ENCODE data around the gene LILRB3. TPM values are rescaled to one million over a fixed set of nuclear protein-coding genes. Genes with fewer than 3 reads are reported as not detected.
A peak's percentile ranks its signal among the peaks of the same experiment; 100 is the strongest.
"Not testable (repeated sequence)": the region's sequence is repeated elsewhere in the genome, so short reads cannot be mapped to it uniquely, and the experiment has no call there.

LILRB3 gene
- total and polyA plus RNA-seq, 4 donors, result 23.0 to 282 (median 57.2) TPM

DNA sequence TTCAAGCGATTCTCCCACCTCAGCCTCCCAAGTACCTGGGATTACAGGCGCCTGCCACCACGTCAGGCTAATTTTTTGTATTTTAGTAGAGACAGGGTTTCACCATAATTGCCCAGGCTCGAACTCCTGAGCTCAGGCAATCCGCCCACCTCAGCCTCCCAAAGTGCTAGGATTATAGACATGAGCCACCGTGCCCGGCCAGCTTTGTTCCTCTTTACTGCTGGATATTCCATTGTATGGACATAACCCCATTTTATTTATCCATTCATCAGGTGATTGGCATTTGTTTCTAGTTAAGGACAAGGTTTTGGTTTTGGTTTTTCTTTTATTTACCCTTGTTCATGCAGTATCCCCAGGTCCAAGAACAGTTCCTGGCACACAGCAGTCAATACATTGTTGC lies 26.3 kb downstream of the LILRB3 start:
- WGBS, 2 donors, result 95 to 98% methylated on average over 7 of the region's 7 CpGs
- peaks cover 0 to 15% (median 12%) of the 10 kb centered on the region in 4 donors for H3K36me3 ChIP-seq (ENCODE audit: control insufficient read depth in 4 of 4, insufficient read depth in 4 of 4, low read length in 4 of 4)
- H3K27ac ChIP-seq (ENCODE audit: low read depth in 1 of 2, low read length in 1 of 2), result no peak overlapping the region
- no peak overlapping the region for H3K9ac ChIP-seq (ENCODE audit: insufficient read depth in 1 of 2, low read length in 2 of 2)
- ATAC-seq (ENCODE audit: insufficient read depth, low FRiP score) (no peak), DNase-seq (no peak)
- no peak overlapping the region for H3K4me3 ChIP-seq
- TF ChIP-seq, protein P1, sequence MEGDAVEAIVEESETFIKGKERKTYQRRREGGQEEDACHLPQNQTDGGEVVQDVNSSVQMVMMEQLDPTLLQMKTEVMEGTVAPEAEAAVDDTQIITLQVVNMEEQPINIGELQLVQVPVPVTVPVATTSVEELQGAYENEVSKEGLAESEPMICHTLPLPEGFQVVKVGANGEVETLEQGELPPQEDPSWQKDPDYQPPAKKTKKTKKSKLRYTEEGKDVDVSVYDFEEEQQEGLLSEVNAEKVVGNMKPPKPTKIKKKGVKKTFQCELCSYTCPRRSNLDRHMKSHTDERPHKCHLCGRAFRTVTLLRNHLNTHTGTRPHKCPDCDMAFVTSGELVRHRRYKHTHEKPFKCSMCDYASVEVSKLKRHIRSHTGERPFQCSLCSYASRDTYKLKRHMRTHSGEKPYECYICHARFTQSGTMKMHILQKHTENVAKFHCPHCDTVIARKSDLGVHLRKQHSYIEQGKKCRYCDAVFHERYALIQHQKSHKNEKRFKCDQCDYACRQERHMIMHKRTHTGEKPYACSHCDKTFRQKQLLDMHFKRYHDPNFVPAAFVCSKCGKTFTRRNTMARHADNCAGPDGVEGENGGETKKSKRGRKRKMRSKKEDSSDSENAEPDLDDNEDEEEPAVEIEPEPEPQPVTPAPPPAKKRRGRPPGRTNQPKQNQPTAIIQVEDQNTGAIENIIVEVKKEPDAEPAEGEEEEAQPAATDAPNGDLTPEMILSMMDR (IDR thresholded peaks at IDR 0.05; ENCODE audit: control extremely low read depth, extremely low read depth), result no peak
- H3K9me3 ChIP-seq (ENCODE audit: control insufficient read depth in 4 of 4, insufficient read depth in 3 of 4, low read length in 3 of 4), result no peaks in the 10 kb centered on the region
- H3K27me3 ChIP-seq (ENCODE audit: control insufficient read depth in 3 of 3, insufficient read depth in 3 of 3, low read length in 2 of 3), result no peaks in the 10 kb centered on the region
- peaks cover 0 to 12% (median 6%) of the 10 kb centered on the region in 5 donors for H3K4me1 ChIP-seq (ENCODE audit: control insufficient read depth in 5 of 5, insufficient read depth in 5 of 5, low read length in 5 of 5)

DNA sequence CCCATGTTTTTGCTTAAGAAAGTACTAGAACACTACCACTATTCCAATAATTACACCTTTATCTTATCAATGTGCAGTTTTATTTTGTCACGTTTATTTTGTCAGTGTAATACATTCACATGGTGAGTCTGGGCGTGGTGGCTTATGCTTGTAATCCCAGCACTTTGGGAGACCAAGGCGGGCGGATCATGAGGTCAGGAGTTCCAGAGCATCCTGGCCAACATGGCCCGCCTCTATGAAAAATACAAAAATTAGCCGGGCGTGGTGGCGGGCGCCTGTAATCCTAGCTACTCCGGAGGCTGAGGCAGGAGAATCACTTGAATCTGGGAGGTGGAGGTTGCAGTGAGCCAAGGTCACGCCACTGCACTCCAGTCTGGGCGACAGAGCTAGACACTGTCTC lies 28.3 kb downstream of the LILRB3 start:
- Histone ChIP-seq H3K36me3 (ENCODE audit: control insufficient read depth in 4 of 4, insufficient read depth in 4 of 4, low read length in 4 of 4) (peaks cover 0 to 11% (median 8%) of the 10 kb centered on the region in 4 donors), H3K4me1 (ENCODE audit: control insufficient read depth in 5 of 5, insufficient read depth in 5 of 5, low read length in 5 of 5) (peaks cover 0 to 11% (median 8%) of the 10 kb centered on the region in 5 donors)
- not testable (repeated sequence) for H3K27ac ChIP-seq (ENCODE audit: low read depth in 1 of 2, low read length in 1 of 2); H3K9ac ChIP-seq (ENCODE audit: insufficient read depth in 1 of 2, low read length in 2 of 2); ATAC-seq (ENCODE audit: insufficient read depth, low FRiP score); H3K4me3 ChIP-seq; H3K9me3 ChIP-seq (ENCODE audit: control insufficient read depth in 4 of 4, insufficient read depth in 3 of 4, low read length in 3 of 4); H3K27me3 ChIP-seq (ENCODE audit: control insufficient read depth in 3 of 3, insufficient read depth in 3 of 3, low read length in 2 of 3); DNase-seq
- 96 to 97% methylated on average over 12 of the region's 12 CpGs for WGBS, 2 donors

- peaks cover 0 to 19% (median 8%) of the 10 kb centered on the region in 5 donors for H3K4me1 ChIP-seq (ENCODE audit: control insufficient read depth in 5 of 5, insufficient read depth in 5 of 5, low read length in 5 of 5)
- H3K27ac ChIP-seq (ENCODE audit: low read depth in 1 of 2, low read length in 1 of 2), result no peak overlapping the region
- no peaks in the 10 kb centered on the region for H3K9me3 ChIP-seq (ENCODE audit: control insufficient read depth in 4 of 4, insufficient read depth in 3 of 4, low read length in 3 of 4)
- DNase-seq (no peak), ATAC-seq (ENCODE audit: insufficient read depth, low FRiP score) (no peak)
- peaks cover 0 to 11% (median 8%) of the 10 kb centered on the region in 4 donors for H3K36me3 ChIP-seq (ENCODE audit: control insufficient read depth in 4 of 4, insufficient read depth in 4 of 4, low read length in 4 of 4)
- WGBS, 2 donors, result 97 to 99% methylated on average over 11 of the region's 11 CpGs
- H3K9ac ChIP-seq (ENCODE audit: insufficient read depth in 1 of 2, low read length in 2 of 2), result no peak overlapping the region
- TF ChIP-seq, protein P1 (IDR thresholded peaks at IDR 0.05; ENCODE audit: control extremely low read depth, extremely low read depth), result no peak
- no peaks in the 10 kb centered on the region for H3K27me3 ChIP-seq (ENCODE audit: control insufficient read depth in 3 of 3, insufficient read depth in 3 of 3, low read length in 2 of 3)
- no peak overlapping the region for H3K4me3 ChIP-seq
These were observed 29.8 kb downstream of the LILRB3 start for GRCh38 chr19:54193011-54193410.

GRCh38 chr19:54191811-54192453 lies 30.9 kb downstream of the LILRB3 start:
- ATAC-seq (ENCODE audit: insufficient read depth, low FRiP score) (no peak), DNase-seq (no peak)
- 60 to 66% methylated on average over 18 to 19 of the region's 19 CpGs for WGBS, 2 donors
- peak overlapping the region; percentile 80 to 81 for H3K9ac ChIP-seq (ENCODE audit: insufficient read depth in 1 of 2, low read length in 2 of 2)
- peaks cover 0 to 12% (median 11%) of the 10 kb centered on the region in 4 donors for H3K36me3 ChIP-seq (ENCODE audit: control insufficient read depth in 4 of 4, insufficient read depth in 4 of 4, low read length in 4 of 4)
- no peaks in the 10 kb centered on the region for H3K27me3 ChIP-seq (ENCODE audit: control insufficient read depth in 3 of 3, insufficient read depth in 3 of 3, low read length in 2 of 3)
- no peaks in the 10 kb centered on the region for H3K9me3 ChIP-seq (ENCODE audit: control insufficient read depth in 4 of 4, insufficient read depth in 3 of 4, low read length in 3 of 4)
- peak overlapping the region; percentile 98 to 99 for H3K27ac ChIP-seq (ENCODE audit: low read depth in 1 of 2, low read length in 1 of 2)
- H3K4me1 ChIP-seq (ENCODE audit: control insufficient read depth in 5 of 5, insufficient read depth in 5 of 5, low read length in 5 of 5), result peaks cover 0 to 21% (median 8%) of the 10 kb centered on the region in 5 donors
- peak overlapping the region; percentile 57 for H3K4me3 ChIP-seq
- TF ChIP-seq, protein P1 (IDR thresholded peaks at IDR 0.05; ENCODE audit: control extremely low read depth, extremely low read depth), result no peak

Data from lung (tissue), 12 donors.